H1 (cell line): ENCODE measurements around the gene PRR7. TPM values are rescaled to one million over a fixed set of nuclear protein-coding genes. Genes with fewer than 3 reads are reported as not detected.

Source experiments
- CTCF ChIA-PET: fragments of 300-600 bp; sonication (Branson Sonifier 250); formaldehyde crosslinking; loops from one replicate; lab custom pipeline; 2021; ENCODE audit not compliant: partially characterized antibody; lab: Charles Lee
- POLR2A ChIA-PET: fragments of 300-600 bp; sonication (Branson Sonifier 250); formaldehyde crosslinking; loops from one replicate; lab custom pipeline; 2021; ENCODE audit warnings: inconsistent platforms; ENCODE audit not compliant: partially characterized antibody; lab: Charles Lee
- DNase-seq, 2 experiments: peaks; one replicate each; pipeline versions ENCODE4 v3.0.0 to v3.0.0-alpha.2; 2010 to 2022; ENCODE audit warnings: low spot score in 2 of 2, low read depth in 1 of 2, mixed read lengths in 1 of 2
- FAIRE-seq: peaks from 2 replicates; lab custom pipeline; 2011; peaks lifted over from hg19 to GRCh38; lab: Jason Lieb, UNC
- H2AFZ ChIP-seq: 2 replicates; pipeline ENCODE4 v1.8.1; 2012; ENCODE audit warnings: low read length, inconsistent platforms
- H2AK5ac ChIP-seq: 2 replicates; pipeline ENCODE4 v1.6.1; 2013; ENCODE audit warnings: low read depth, low read length
- H2BK120ac ChIP-seq: replicated peaks from 2 replicates; pipeline ENCODE3; 2013; ENCODE audit warnings: low read depth, low read length, inconsistent platforms
- H2BK12ac ChIP-seq: 2 replicates; pipeline ENCODE4 v1.6.1; 2013; ENCODE audit warnings: low read depth, low read length
- H2BK15ac ChIP-seq: 2 replicates; pipeline ENCODE4 v1.6.1; 2013; ENCODE audit warnings: low read length
- H2BK20ac ChIP-seq: 2 replicates; pipeline ENCODE4 v1.6.1; 2013; ENCODE audit warnings: low read length
- H2BK5ac ChIP-seq: 2 replicates; pipeline ENCODE4 v1.6.1; 2013; ENCODE audit warnings: low read depth, low read length
- H3K14ac ChIP-seq: 2 replicates; pipeline ENCODE4 v1.6.1; 2013; ENCODE audit warnings: inconsistent platforms; ENCODE audit not compliant: insufficient read length
- H3K18ac ChIP-seq: 2 replicates; pipeline ENCODE4 v1.6.1; 2013; ENCODE audit warnings: low read length; ENCODE audit errors: extremely low read depth
- H3K23ac ChIP-seq: 2 replicates; pipeline ENCODE4 v1.6.1; 2013; ENCODE audit warnings: inconsistent platforms; ENCODE audit not compliant: insufficient read length
- H3K23me2 ChIP-seq: 2 replicates; pipeline ENCODE4 v1.6.1; 2013; ENCODE audit warnings: low read depth, low read length
- H3K27ac ChIP-seq: 2 replicates; pipeline ENCODE4 v1.6.1; 2011; ENCODE audit warnings: low read depth, low read length, inconsistent platforms
- H3K27me3 ChIP-seq, 4 experiments: replicated peaks in 1 of 4; 1 replicate in 1 of 4; 2 replicates in 3 of 4; pipeline versions ENCODE4 v1.6.1 to v1.8.1; 2011 to 2013; ENCODE audit warnings: low read length in 3 of 4, mild to moderate bottlenecking in 3 of 4, inconsistent platforms in 2 of 4, mixed read lengths in 2 of 4, moderate library complexity in 1 of 4; ENCODE audit not compliant: control insufficient read depth in 3 of 4, insufficient read depth in 3 of 4; ENCODE audit errors: extremely low read depth in 1 of 4
- H3K36me3 ChIP-seq, 4 experiments: 2 replicates each; pipeline versions ENCODE4 v1.6.1 to v1.8.1; 2011 to 2013; ENCODE audit warnings: mild to moderate bottlenecking in 4 of 4, low read length in 3 of 4, moderate library complexity in 2 of 4, control low read depth in 1 of 4, inconsistent platforms in 1 of 4; ENCODE audit not compliant: insufficient read depth in 4 of 4, control insufficient read depth in 2 of 4
- H3K4ac ChIP-seq: replicated peaks from 2 replicates; pipeline ENCODE3; 2013; ENCODE audit warnings: low read length, low read depth, mixed read lengths, inconsistent platforms; ENCODE audit not compliant: insufficient read length
- H3K4me1 ChIP-seq, 4 experiments: replicated peaks in 1 of 4; 1 replicate in 1 of 4; 2 replicates in 3 of 4; pipeline versions ENCODE4 v1.6.1 to v1.8.1; 2011 to 2013; ENCODE audit warnings: low read length in 3 of 4, inconsistent platforms in 2 of 4, mixed read lengths in 1 of 4; ENCODE audit not compliant: insufficient read depth in 4 of 4, control insufficient read depth in 3 of 4
- H3K4me2 ChIP-seq, 2 experiments: 2 replicates each; pipeline versions ENCODE4 v1.6.1 to v1.8.1; 2011 to 2013; ENCODE audit warnings: low read depth in 2 of 2, low read length in 2 of 2, control low read depth in 1 of 2, inconsistent platforms in 1 of 2, mild to moderate bottlenecking in 1 of 2; ENCODE audit not compliant: insufficient read depth in 1 of 2
- H3K4me3 ChIP-seq, 4 experiments: fragments of 200-600, 300-600 bp in 1 of 4; sonication (generic), shearing (Covaris generic), sonication (Bioruptor Twin) in 1 of 4; 2 replicates each; pipeline versions ENCODE4 v1.5.1 to v1.8.1; 2011 to 2016; ENCODE audit warnings: low read length in 4 of 4, low read depth in 3 of 4, control low read depth in 2 of 4, inconsistent platforms in 2 of 4, mild to moderate bottlenecking in 2 of 4, mixed read lengths in 1 of 4, moderate library complexity in 1 of 4; ENCODE audit not compliant: insufficient read depth in 2 of 4; ENCODE audit errors: extremely low read depth in 1 of 4
- H3K56ac ChIP-seq: replicated peaks from 2 replicates; pipeline ENCODE3; 2013; ENCODE audit warnings: low read depth, mild to moderate bottlenecking, mixed read lengths, low read length, inconsistent platforms; ENCODE audit not compliant: insufficient read length
- H3K79me1 ChIP-seq: 2 replicates; pipeline ENCODE4 v1.6.1; 2013; ENCODE audit warnings: low read depth, low read length, control low read depth
- H3K79me2 ChIP-seq, 2 experiments: 2 replicates each; pipeline versions ENCODE4 v1.6.1 to v1.8.1; 2012 to 2013; ENCODE audit warnings: low read length in 2 of 2, mild to moderate bottlenecking in 2 of 2, inconsistent platforms in 1 of 2; ENCODE audit not compliant: insufficient read depth in 2 of 2, control insufficient read depth in 1 of 2
- H3K9ac ChIP-seq, 4 experiments: replicated peaks in 1 of 4; 1 replicate in 1 of 4; 2 replicates in 3 of 4; pipeline versions ENCODE4 v1.6.1 to v1.8.1; 2011 to 2013; ENCODE audit warnings: low read depth in 3 of 4, low read length in 3 of 4, control low read depth in 2 of 4, mild to moderate bottlenecking in 2 of 4, moderate library complexity in 2 of 4, inconsistent platforms in 1 of 4; ENCODE audit errors: extremely low read depth in 1 of 4
- H3K9me3 ChIP-seq, 2 experiments: 2 replicates each; pipeline versions ENCODE4 v1.6.1 to v1.8.1; 2012 to 2013; ENCODE audit warnings: mild to moderate bottlenecking in 2 of 2, moderate library complexity in 2 of 2, control low read depth in 1 of 2, inconsistent platforms in 1 of 2, low read depth in 1 of 2, low read length in 1 of 2, mixed read lengths in 1 of 2; ENCODE audit not compliant: insufficient read depth in 2 of 2
- H4K20me1 ChIP-seq, 2 experiments: replicated peaks in 1 of 2; 2 replicates each; pipeline versions ENCODE3 to v1.8.1; 2011 to 2013; ENCODE audit warnings: inconsistent platforms in 2 of 2, low read length in 2 of 2, mild to moderate bottlenecking in 1 of 2; ENCODE audit not compliant: insufficient read depth in 2 of 2, control insufficient read depth in 1 of 2
- H4K5ac ChIP-seq: 2 replicates; pipeline ENCODE4 v1.6.1; 2013; ENCODE audit warnings: low read length, low read depth, mixed read lengths, inconsistent platforms; ENCODE audit not compliant: insufficient read length
- H4K8ac ChIP-seq: 2 replicates; pipeline ENCODE4 v1.8.0; 2013; ENCODE audit warnings: mild to moderate bottlenecking, moderate library complexity, low read length, inconsistent platforms; ENCODE audit not compliant: insufficient read depth; ENCODE audit errors: extremely low read depth
- H4K91ac ChIP-seq: replicated peaks from 2 replicates; pipeline ENCODE3; 2013; ENCODE audit warnings: low read length, mixed read lengths, inconsistent platforms; ENCODE audit not compliant: insufficient read length
- CTBP2 ChIP-seq: IDR thresholded peaks from 2 replicates; pipeline ENCODE4 v1.7.0; 2011; ENCODE audit warnings: borderline replicate concordance, mild to moderate bottlenecking, moderate library complexity, mixed read lengths, low read length; ENCODE audit not compliant: insufficient read depth, insufficient read length
- RFX5 ChIP-seq: IDR thresholded peaks from 2 replicates; pipeline ENCODE4 v1.6.1; 2011; ENCODE audit warnings: low read depth, low read length, improper control_type of control experiment, borderline replicate concordance
- TAF7 ChIP-seq: optimal IDR thresholded peaks from 2 replicates; pipeline ENCODE3; 2011; ENCODE audit warnings: low read depth, mild to moderate bottlenecking, inconsistent platforms, low read length, moderate library complexity, borderline replicate concordance
- WGBS, 2 experiments: shearing (Covaris generic) in 1 of 2; methylation state at CpG; one replicate each; pipeline versions ENCODE4 v1.1.6 to v1.1.7; 2013 to 2015; ENCODE audit warnings: low lambda C conversion rate in 2 of 2, mixed read lengths in 2 of 2, inconsistent platforms in 1 of 2, low coverage in 1 of 2, missing lambda C conversion rate in 1 of 2; ENCODE audit not compliant: insufficient replicate concordance in 2 of 2, insufficient coverage in 1 of 2, insufficient read length in 1 of 2; ENCODE audit errors: extremely low coverage in 1 of 2, missing lambda C conversion rate in 1 of 2; 5-methylcytosine and 5-hydroxymethylcytosine counted together
- polyA plus RNA-seq, 7 experiments: library from polyadenylated mRNA; depleted of rRNA in 3 of 7; stranded (reverse) in 5 of 7; unstranded in 2 of 7; fragments of >200 nt in 5 of 7; fragments of 200-250 nt in 2 of 7; gene quantifications; 1 replicate in 5 of 7; 2 replicates in 1 of 7; 4 replicates in 1 of 7; pipeline versions ENCODE4 v1.2.1 to v1.2.3, GENCODE V29; 2011 to 2013; ENCODE audit warnings: missing spikeins in 2 of 7, mixed read lengths in 2 of 7
- total RNA-seq: library from RNA; stranded (reverse); fragmentation: NEBNext Ultra II Directional; extraction: Animal tissue kit (Norgen Biotek cat#: 25700); gene quantifications from 2 replicates; pipeline ENCODE4 v1.2.1, GENCODE V29; 2021

The PRR7 gene
- total and polyA plus RNA-seq, 2 of the 8 experiments (the other 6 are each of a cell fraction or from before 2014, with no cell fraction given): 8.0 to 11.8 TPM

DNA sequence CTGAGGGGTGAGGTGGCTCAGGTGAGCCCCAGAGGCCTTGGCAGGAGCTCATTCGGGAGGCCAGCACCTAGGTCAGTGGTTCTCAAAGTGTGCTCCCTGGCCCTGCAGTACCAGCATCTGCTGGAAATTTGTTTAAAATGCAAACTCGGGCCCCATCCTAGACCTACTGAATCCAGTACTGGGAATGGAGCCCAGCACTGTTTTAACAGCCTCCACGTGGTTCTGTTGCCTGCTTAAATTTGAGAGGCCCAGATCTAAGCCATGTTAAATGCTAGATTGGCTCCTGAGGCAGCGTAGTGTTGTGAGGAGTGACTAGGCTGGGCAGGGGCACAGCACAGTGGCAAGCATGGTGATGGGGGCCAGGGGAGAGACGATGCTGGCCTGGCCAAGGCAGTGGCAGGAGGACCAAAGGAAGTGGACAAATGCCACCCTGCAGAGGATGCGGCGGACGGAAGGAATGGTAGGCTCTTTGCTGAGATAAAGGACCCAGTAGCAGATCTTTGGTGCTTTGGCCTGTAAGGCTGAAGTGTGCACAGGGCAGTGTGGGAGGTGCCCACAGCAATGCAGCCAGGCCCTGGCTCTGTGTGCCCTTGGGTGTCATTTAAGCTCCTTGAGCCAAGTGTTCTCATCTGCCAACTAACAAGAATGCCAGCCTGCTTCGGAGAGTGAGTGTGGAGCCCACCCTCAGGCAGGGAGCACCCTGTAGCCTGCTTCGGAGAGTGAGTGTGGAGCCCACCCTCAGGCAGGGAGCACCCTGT is 4.2 kb downstream of the PRR7 start:
- no peaks in the 10 kb centered on the region for H3K36me3 ChIP-seq
- H3K9me3 ChIP-seq: no peaks in the 10 kb centered on the region
- H3K4me1 ChIP-seq: peaks cover 0 to 29% (median 17%) of the 10 kb centered on the region in 4 experiments; a peak in 6 of 7 replicates
- no peak overlapping the region for H3K27ac ChIP-seq
- ChIA-PET POLR2A (interaction anchor here (1.0 to 67.5 kb wide), 11 partner anchors 18 to 319 kb away, joined by 4 to 3349 read pairs (median 17); partner anchors contain the start of genes DBN1, DOK3, GRK6 and PDLIM7), CTCF (interaction anchor here (0.5 to 23.6 kb wide), 9 partner anchors 10 to 143 kb away, joined by 4 to 430 read pairs (median 60); partner anchors contain the start of genes F12, PFN3, PRR7 and SLC34A1)
- H3K23ac ChIP-seq: no peak overlapping the region
- H4K20me1 ChIP-seq: peaks cover 1 to 3% of the 10 kb centered on the region in 2 experiments
- H3K9ac ChIP-seq: no peak overlapping the region
- no peak overlapping the region for H3K4me3 ChIP-seq
- H4K8ac ChIP-seq: no peak overlapping the region
- H2BK120ac ChIP-seq: no peak overlapping the region
- no peak overlapping the region for H2BK15ac ChIP-seq
- peaks cover 0 to 15% (median 10%) of the 10 kb centered on the region in 4 experiments; a peak in 4 of 7 replicates for H3K27me3 ChIP-seq
- H2BK20ac ChIP-seq: no peak overlapping the region
- H3K79me2 ChIP-seq: no peaks in the 10 kb centered on the region
- H4K5ac ChIP-seq: no peak overlapping the region
- H2AFZ ChIP-seq: no peak overlapping the region
- no peak overlapping the region for H3K4me2 ChIP-seq
- WGBS, 2 experiments: 88% methylated on average over 10 of the region's 10 CpGs; no CpG with 5 or more reads in 1 of the 2 experiments
- no peak overlapping the region for H3K4ac ChIP-seq
- no peak for DNase-seq
- no peak overlapping the region for H3K56ac ChIP-seq
- TF ChIP-seq CTBP2: no peak
- TF ChIP-seq RFX5: no peak
- TF ChIP-seq TAF7: no peak
- no peak overlapping the region for H2AK5ac ChIP-seq
- H3K23me2 ChIP-seq: peaks cover 23% of the 10 kb centered on the region
- no peak overlapping the region for H3K14ac ChIP-seq
- H3K18ac ChIP-seq: no peak overlapping the region; the same call in 1 of the 2 replicates
- H4K91ac ChIP-seq: no peak overlapping the region
- H2BK5ac ChIP-seq: no peak overlapping the region
- no peak for FAIRE-seq
- H3K79me1 ChIP-seq: no peaks in the 10 kb centered on the region; the same call in none of the 2 replicates
- H2BK12ac ChIP-seq: no peak overlapping the region
